GM11168 (cell line): ENCODE measurements around the gene TMEM81.

Experiments used
- in situ Hi-C: fragments of 300-500 bp; cut with MboI; formaldehyde crosslinking; loops from one replicate; pipeline ENCODE4 v1.12.0; 2022; ENCODE audit warnings: low sequenced_read_pairs; ENCODE audit not compliant: unreplicated experiment

The TMEM81 gene, protein sequence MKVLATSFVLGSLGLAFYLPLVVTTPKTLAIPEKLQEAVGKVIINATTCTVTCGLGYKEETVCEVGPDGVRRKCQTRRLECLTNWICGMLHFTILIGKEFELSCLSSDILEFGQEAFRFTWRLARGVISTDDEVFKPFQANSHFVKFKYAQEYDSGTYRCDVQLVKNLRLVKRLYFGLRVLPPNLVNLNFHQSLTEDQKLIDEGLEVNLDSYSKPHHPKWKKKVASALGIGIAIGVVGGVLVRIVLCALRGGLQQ

GRCh38 chr1:205084360-205084759 lies at the start of gene TMEM81:
Gene TMEM81 (minus strand): TSS chr1:205084460. CDS start chr1:205084320, 140 bp downstream.
- in situ Hi-C loops: no loop called here

GRCh38 chr1:205133287-205133686 lies 49.0 kb upstream of the TMEM81 start:
- in situ Hi-C loops: no loop called here

DNA sequence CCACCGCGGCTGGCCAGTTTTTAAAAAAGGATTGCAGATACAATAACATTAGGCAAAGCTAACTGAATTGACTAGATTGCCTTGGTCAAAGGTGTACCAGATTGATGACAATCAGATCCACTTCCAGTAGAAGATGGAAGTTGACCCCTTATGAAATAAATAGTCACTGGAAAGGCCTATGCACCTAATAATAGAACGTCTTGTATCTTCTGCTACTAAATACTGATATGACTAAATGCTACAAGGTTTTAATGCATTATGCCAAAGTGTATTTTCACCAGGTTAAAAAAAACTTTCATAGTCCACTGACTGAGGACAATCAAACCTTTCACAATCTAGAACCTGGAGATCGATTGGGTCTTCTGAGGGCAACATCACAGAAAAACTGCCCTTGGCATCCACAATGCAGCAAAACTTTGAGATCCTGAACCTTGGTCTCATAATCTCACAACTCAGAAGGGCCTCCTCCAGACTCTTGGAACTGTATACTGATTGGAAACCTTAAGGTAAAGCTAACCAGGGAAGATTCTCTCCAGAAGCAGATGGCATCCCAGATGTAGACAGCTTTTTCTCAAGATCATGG lies 45.3 kb upstream of the TMEM81 start:
- in situ Hi-C loops: no loop called here

DNA sequence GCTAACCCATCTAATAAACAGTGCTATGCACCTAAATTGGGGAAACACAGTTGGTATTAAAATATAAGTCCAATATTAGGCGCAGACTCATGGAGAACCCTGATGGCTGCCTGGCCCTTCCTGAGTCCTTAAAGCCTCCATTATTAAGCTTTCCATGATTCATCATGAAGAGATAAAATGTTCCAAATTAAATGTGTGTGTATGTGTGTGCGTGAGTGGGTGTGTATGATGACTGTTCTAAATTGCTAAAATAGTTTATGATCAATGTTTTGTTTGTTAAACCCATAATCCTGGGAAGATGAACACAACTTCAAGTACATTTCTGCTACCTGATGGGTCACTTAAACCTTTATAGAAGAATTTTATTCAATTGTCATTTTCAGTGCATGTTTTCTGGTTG lies 43.8 kb upstream of the TMEM81 start:
- in situ Hi-C loops: no loop called here

DNA sequence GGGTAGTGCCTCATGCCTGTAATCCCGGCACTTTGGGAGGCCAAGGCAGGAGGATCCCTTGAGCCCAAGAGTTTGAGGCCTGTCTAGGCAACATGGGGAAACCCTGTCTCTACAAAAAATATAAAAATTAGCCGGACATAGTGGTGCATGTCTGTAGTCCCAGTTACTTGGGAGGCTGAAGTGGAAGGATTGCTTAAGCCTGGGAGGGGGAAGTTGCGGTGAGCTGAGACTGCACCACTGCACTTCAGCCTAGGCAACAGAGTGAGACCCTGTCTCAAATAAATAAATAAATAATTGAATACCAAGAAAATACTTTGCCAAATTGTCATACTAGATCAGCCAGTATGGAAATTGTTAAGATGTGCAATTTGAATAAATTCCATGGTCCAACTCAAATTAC lies 43.4 kb upstream of the TMEM81 start:
- in situ Hi-C loops: no loop called here

DNA sequence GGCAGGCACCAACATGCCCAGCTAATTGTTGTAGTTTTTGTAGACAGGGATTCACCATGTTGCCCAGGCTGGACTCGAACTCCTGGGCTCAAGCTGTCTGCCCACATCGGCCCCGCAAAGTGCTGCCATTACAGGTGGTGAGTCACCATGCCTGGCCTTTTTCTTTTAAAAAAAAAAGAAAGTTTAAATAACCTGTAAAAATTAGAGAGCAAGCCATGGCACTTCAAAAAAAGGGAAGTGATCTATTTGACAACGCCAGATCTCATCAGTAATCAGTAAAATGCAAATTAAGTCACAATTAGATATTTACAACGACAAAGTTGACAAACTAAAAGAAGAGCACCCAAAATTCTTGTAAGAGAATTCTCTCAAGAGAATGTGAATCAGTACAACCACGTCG lies 40.5 kb upstream of the TMEM81 start:
- in situ Hi-C loops: no loop called here

- in situ Hi-C loops: no loop called here
Measured at GRCh38 chr1:205122489-205122882, 38.2 kb upstream of the TMEM81 start.

GRCh38 chr1:205121660-205122488 lies 37.6 kb upstream of the TMEM81 start, which contains the start of gene RBBP5:
Gene RBBP5 (minus strand): TSS chr1:205121978. CDS start chr1:205121873, 105 bp downstream.
- in situ Hi-C loops: no loop called here

DNA sequence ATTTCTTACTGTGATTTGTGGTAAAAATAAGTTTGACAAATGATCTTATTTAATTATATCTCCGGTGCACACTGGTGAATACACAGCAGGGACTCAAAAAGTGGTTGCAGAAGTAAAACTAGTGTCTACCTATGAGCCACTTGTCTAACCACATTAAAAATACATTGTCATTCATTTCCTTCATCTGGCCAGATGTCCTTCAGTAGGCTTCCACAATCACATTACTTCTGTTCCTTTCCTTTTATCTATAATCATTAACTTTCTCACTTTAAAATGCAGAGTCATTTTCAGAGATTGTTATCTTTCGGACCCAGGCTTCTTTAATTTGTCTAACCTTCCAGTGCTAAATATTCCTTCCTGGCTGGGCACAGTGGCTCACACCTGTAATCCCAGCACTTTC lies 34.5 kb upstream of the TMEM81 start:
- in situ Hi-C loops: no loop called here

GRCh38 chr1:205111354-205111753 lies 27.1 kb upstream of the TMEM81 start:
- in situ Hi-C loops: no loop called here

DNA sequence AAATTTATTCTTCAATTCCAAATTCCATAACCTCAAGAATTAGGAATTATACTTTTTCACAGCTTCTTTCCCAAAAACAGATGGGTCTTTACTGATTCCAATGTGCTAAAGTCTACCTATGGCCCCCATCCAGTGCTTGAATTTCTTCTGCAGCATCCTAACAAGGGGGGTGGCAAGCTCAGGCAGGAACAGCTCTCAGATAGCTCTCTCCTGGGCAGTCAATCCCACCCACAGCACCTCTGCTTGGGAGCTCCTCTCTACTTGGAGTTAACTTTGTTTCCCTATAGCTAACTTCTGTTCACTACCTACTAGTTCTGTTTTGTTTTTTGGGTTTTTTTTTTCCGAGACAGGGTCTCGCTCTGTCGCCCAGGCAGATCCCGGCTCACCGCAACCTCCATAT lies 25.5 kb upstream of the TMEM81 start:
- in situ Hi-C loops: no loop called here

DNA sequence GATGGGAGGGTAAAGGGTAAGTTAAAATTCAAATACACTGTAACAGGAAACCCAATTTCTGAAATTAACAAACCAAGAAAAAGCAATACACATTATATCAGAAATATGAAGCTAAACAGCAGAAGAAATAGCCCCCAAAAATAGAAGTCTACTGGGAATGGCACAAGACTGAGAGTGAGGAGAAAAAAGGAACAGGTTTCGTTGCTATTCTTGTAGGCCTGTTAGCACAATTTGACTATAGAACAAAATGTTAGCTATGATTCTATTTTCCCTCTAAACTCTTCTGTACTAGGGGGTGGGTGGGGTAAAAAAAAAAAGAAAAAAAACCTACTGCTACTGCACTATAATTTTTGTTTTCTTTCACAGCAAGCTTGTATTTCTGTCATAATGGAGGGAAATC lies 25.0 kb upstream of the TMEM81 start:
- in situ Hi-C loops: no loop called here

DNA sequence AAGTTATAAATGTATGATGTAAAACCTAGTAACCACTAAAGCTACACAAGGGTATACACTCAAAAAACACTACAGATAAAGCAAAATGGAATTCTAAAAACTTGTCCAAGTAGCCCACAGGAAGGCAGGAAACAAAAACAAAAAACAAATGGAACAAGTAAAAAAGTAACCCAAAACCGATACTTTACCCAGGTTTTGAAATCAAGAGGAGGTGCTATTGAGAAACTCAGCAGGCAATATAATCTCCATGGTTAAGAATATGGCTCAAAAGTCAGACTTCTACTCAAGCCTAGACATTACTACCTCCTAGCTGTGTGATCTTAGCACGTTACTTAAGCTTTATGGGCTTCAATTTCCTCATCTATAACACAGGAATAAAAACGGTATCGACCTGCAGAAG lies 24.2 kb upstream of the TMEM81 start:
- in situ Hi-C loops: no loop called here

GRCh38 chr1:205107327-205107726 lies 23.1 kb upstream of the TMEM81 start:
- in situ Hi-C loops: no loop called here

DNA sequence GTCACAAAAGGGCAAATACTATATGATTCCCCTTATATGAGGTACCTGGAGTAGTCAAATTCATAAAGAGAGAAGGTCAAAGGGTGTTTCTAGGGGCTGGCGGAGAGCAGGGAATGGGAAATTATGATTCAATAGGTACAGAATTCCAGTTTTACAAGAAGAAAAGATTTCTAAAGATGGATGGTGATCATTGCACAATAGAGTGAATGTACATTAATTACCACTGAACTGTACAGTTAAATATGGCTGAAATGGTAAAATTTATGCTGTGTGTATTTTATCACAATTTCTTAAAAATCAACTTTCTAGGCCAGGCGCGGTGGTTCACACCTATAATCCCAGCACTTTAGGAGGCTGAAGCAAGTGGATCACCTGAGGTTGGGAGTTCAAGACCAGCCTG lies 18.1 kb upstream of the TMEM81 start:
- in situ Hi-C loops: no loop called here

GRCh38 chr1:205098242-205098641 lies 14.0 kb upstream of the TMEM81 start:
- in situ Hi-C loops: no loop called here

GRCh38 chr1:205095422-205095821 lies 11.2 kb upstream of the TMEM81 start:
- in situ Hi-C loops: no loop called here

DNA sequence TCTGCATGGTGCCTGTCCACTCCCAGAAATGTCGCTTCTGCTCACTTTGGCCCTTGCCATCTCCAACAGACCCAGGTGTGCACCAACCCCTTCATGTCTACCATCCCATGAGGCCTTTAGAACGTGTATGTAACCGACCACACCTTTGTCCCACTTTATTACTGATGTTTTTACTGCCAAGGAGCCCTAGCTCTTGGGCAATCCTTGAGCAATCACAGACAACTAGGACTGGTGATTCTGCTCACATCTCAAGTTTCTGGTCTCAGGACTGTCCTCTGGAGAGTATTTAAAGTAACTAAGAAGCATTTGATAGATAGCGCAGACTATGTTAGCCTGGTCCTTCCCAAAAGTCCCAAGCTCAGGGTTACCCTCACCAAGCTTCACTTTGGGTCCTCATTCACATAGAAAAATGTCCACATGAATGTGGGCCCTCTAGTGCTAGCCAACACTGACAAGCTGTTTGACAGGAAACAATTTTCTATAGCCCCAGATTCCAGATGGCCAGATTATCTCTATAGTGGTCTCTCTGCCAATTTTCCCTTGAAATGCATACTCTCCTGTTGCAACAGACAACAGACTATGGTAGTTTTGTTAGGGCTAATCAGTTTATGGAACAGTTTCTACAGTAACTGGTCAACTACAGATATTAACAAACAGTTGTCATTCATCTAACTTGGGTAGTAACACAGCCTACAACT lies 6.9 kb upstream of the TMEM81 start:
- in situ Hi-C loops: no loop called here

- in situ Hi-C loops: no loop called here
Measured at GRCh38 chr1:205088341-205088740, 4.1 kb upstream of the TMEM81 start.

DNA sequence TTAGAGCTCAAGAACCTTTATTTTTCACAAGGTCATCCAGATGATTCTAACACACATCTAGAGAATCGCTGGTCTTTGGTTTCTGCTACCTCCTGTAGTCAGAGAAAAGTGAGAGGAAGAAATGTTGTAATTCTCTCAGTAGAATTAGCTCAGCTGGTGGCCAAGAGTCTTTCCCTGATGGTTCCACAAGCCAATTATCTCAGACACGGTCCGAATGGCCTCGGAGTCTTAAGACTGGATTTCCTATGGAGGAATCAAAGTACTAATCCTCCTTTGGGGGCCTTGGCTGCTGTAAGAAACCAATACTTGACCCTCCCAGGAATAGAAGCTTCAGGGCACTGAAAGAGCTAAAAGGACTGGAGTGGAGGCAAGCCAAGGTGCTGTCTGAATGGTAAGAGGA lies 1.8 kb downstream of the TMEM81 start:
- in situ Hi-C loops: no loop called here

GRCh38 chr1:205077934-205078311 lies 6.3 kb downstream of the TMEM81 start:
- in situ Hi-C loops: no loop called here
